GM23248 (cell line): Measurements from ENCODE around the gene ZNF280A.

Source experiments
- EZH2 ChIP-seq: fragments of 200-600 bp; sonication (generic); IDR thresholded peaks from 2 replicates; pipeline ENCODE4 v1.6.1; 2018; ENCODE audit warnings: antibody characterized with exemption, mild to moderate bottlenecking; ENCODE audit not compliant: insufficient read depth, poor library complexity, severe bottlenecking
- EZH2phosphoT487 ChIP-seq: fragments of 200-600 bp; sonication (generic); IDR thresholded peaks from 2 replicates; pipeline ENCODE4 v1.6.1; 2018; ENCODE audit warnings: antibody characterized with exemption, moderate library complexity, mild to moderate bottlenecking, low read depth; ENCODE audit not compliant: insufficient read depth

- TF ChIP-seq EZH2 = no peak
- TF ChIP-seq EZH2phosphoT487 = no peak
Measured at GRCh38 chr22:22534604-22535415, 14.7 kb upstream of the ZNF280A start.
